ENCODE measurements around the gene PAN3.

PAN3 gene

GRCh38 chr13:28329395-28330158 is 191.2 kb downstream of the PAN3 start:
- no peak for DNase-seq (ENCODE audit: extremely low read depth in 1 of 2, low read depth in 1 of 2)

- no peak for DNase-seq (ENCODE audit: extremely low read depth in 1 of 2, low read depth in 1 of 2)
Measured at GRCh38 chr13:28333204-28333881, 195.0 kb downstream of the PAN3 start.

- DNase-seq (ENCODE audit: extremely low read depth in 1 of 2, low read depth in 1 of 2): no peak
Measured at GRCh38 chr13:28336193-28336657, 197.9 kb downstream of the PAN3 start.

GRCh38 chr13:28337166-28338005 is 199.0 kb downstream of the PAN3 start:
- no peak for DNase-seq (ENCODE audit: extremely low read depth in 1 of 2, low read depth in 1 of 2)

GRCh38 chr13:28338006-28338574 is 199.7 kb downstream of the PAN3 start:
- no peak for DNase-seq (ENCODE audit: extremely low read depth in 1 of 2, low read depth in 1 of 2)

- no peak for DNase-seq (ENCODE audit: extremely low read depth in 1 of 2, low read depth in 1 of 2)
Measured at GRCh38 chr13:28338742-28339141, 200.4 kb downstream of the PAN3 start.

GRCh38 chr13:28339419-28339818 is 201.1 kb downstream of the PAN3 start:
- no peak for DNase-seq (ENCODE audit: extremely low read depth in 1 of 2, low read depth in 1 of 2)

GRCh38 chr13:28340272-28340793 is 202.0 kb downstream of the PAN3 start:
- DNase-seq (ENCODE audit: extremely low read depth in 1 of 2, low read depth in 1 of 2): no peak

- no peak for DNase-seq (ENCODE audit: extremely low read depth in 1 of 2, low read depth in 1 of 2)
Measured at GRCh38 chr13:28342251-28342650, 203.9 kb downstream of the PAN3 start.

GRCh38 chr13:28344163-28344562 is 205.8 kb downstream of the PAN3 start:
- DNase-seq (ENCODE audit: extremely low read depth in 1 of 2, low read depth in 1 of 2): no peak
